Sigmoid colon (tissue), 4 donors: ENCODE results near the gene SYCN.

Source experiments
- EP300 ChIP-seq, 4 donors: sonication (generic); formaldehyde crosslinking; IDR thresholded peaks; one replicate each; pipeline ENCODE4 v1.6.1; 2017; ENCODE audit warnings: antibody characterized with exemption in 4 of 4
- POLR2A ChIP-seq, 2 donors: fragments of 450-650 bp; IDR thresholded peaks; one replicate each; pipeline ENCODE4 v1.6.1; 2016; ENCODE audit warnings: antibody characterized with exemption in 2 of 2, mild to moderate bottlenecking in 2 of 2, moderate library complexity in 2 of 2
- TF ChIP-seq, protein P1 (sequence below), 4 experiments: fragments of 450-650 bp in 3 of 4; fragments of 200-600 bp in 1 of 4; IDR thresholded peaks; one replicate each; pipeline ENCODE4 v1.5.1; 2016 to 2019; ENCODE audit warnings: antibody characterized with exemption in 4 of 4, mild to moderate bottlenecking in 3 of 4, moderate library complexity in 2 of 4

DNA sequence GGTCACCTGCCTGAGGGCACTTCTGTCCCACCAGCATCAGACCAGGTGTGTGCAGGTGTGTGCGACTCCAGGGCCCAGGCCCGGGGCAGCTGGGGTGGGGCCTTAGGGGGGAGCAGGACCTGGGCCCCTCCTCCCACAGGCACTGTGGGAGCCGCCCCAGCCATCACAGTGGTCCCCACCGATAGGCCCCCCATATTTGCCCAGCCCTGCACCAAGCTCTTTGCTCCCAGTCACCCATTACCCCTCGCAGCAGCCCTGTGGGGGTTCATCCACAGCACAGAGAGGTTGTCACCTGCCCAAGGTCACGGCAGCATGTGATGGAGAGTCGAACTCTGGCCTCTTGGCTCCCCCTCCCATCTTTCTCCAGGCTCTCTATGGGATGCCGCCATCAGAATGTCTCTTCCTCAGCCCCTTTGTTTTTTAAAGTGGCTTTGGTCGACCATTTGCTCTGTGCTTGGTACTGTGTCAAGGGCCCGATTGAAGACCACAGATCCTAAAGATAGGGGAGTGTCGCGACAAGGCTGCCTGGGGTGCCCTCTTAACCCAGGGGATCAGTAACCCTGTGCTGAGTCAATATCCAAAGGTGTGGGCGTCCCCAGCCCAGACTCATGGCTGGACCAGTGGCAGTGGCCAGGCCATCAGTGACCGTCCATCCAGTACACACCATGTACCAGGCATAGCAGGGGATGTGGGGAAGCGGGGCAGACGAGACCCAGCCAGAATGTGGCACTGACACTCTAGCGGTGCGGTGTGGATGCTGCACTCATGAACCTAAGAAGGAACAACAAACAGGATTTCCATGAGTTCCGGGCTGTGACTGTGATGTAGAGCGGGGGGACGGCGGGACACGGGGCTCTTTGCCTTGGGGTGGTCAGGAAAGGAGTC, 35.6 kb downstream of the SYCN start:
- no peak for TF ChIP-seq POLR2A (IDR thresholded peaks at IDR 0.05)
- TF ChIP-seq, protein P1, sequence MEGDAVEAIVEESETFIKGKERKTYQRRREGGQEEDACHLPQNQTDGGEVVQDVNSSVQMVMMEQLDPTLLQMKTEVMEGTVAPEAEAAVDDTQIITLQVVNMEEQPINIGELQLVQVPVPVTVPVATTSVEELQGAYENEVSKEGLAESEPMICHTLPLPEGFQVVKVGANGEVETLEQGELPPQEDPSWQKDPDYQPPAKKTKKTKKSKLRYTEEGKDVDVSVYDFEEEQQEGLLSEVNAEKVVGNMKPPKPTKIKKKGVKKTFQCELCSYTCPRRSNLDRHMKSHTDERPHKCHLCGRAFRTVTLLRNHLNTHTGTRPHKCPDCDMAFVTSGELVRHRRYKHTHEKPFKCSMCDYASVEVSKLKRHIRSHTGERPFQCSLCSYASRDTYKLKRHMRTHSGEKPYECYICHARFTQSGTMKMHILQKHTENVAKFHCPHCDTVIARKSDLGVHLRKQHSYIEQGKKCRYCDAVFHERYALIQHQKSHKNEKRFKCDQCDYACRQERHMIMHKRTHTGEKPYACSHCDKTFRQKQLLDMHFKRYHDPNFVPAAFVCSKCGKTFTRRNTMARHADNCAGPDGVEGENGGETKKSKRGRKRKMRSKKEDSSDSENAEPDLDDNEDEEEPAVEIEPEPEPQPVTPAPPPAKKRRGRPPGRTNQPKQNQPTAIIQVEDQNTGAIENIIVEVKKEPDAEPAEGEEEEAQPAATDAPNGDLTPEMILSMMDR (IDR thresholded peaks at IDR 0.05) = no peak
- no peak for TF ChIP-seq EP300 (IDR thresholded peaks at IDR 0.05)
